HCEC 1CT (cell line): ENCODE data around the gene ZNF768.

Source experiments
- DNase-seq: peaks from one replicate; pipeline ENCODE4 v3.0.0-alpha.2; 2017

Gene ZNF768

GRCh38 chr16:30526137-30526822 is at the start of gene ZNF768:
ZNF768 (minus strand) TSS chr16:30526566; CDS start chr16:30526413, 153 bp downstream.
- peak; percentile 41 for DNase-seq

- no peak for DNase-seq
Observed at GRCh38 chr16:30574678-30575077, 48.3 kb upstream of the ZNF768 start.

GRCh38 chr16:30571445-30572322 is 45.3 kb upstream of the ZNF768 start, which contains the start of gene ZNF688:
ZNF688 (minus strand) TSS chr16:30571714; CDS start chr16:30571629, 85 bp downstream.
- DNase-seq: peak; percentile 96

- DNase-seq: no peak
Observed at GRCh38 chr16:30570636-30571444, 44.5 kb upstream of the ZNF768 start.

- DNase-seq: no peak
Observed at GRCh38 chr16:30569746-30570635, 43.6 kb upstream of the ZNF768 start.

GRCh38 chr16:30569281-30569680 is 42.9 kb upstream of the ZNF768 start:
- DNase-seq: no peak

GRCh38 chr16:30567991-30568638 is 41.7 kb upstream of the ZNF768 start:
- DNase-seq: peak; percentile 89

GRCh38 chr16:30567160-30567990 is 41.0 kb upstream of the ZNF768 start:
- DNase-seq: no peak

GRCh38 chr16:30566531-30566930 is 40.2 kb upstream of the ZNF768 start:
- no peak for DNase-seq

- no peak for DNase-seq
Observed at GRCh38 chr16:30565984-30566383, 39.6 kb upstream of the ZNF768 start.

GRCh38 chr16:30565526-30565925 is 39.2 kb upstream of the ZNF768 start:
- no peak for DNase-seq

- DNase-seq: no peak
Observed at GRCh38 chr16:30562021-30562420, 35.7 kb upstream of the ZNF768 start.

- DNase-seq: no peak
Observed at GRCh38 chr16:30561089-30561816, 34.9 kb upstream of the ZNF768 start.

- DNase-seq: no peak
Observed at GRCh38 chr16:30559690-30560089, 33.3 kb upstream of the ZNF768 start.

GRCh38 chr16:30558789-30559377 is 32.5 kb upstream of the ZNF768 start:
- no peak for DNase-seq

GRCh38 chr16:30557957-30558788 is 31.8 kb upstream of the ZNF768 start, which contains the start of gene ZNF764:
ZNF764 (minus strand) TSS chr16:30558374; CDS start chr16:30558182, 192 bp downstream.
- DNase-seq: peak; percentile 98

- DNase-seq: no peak
Observed at GRCh38 chr16:30557707-30557956, 31.3 kb upstream of the ZNF768 start.

- DNase-seq: no peak
Observed at GRCh38 chr16:30556125-30556473, 29.7 kb upstream of the ZNF768 start.
